Transverse colon (tissue), 4 donors: Measurements from ENCODE around the gene ABCB8. TPM values are rescaled to one million over a fixed set of nuclear protein-coding genes. Genes with fewer than 3 reads are reported as not detected.

Experiments used
- DNase-seq: peaks from one replicate; pipeline ENCODE4 v3.0.0-alpha.2; 2019
- H3K27ac ChIP-seq, 4 donors: fragments of 200-600 bp; sonication (generic); 2 replicates each; pipeline ENCODE4 v1.5.1; 2016 to 2018; ENCODE audit warnings: inconsistent platforms in 4 of 4
- H3K27me3 ChIP-seq: fragments of 200-600 bp; sonication (generic); 2 replicates; pipeline ENCODE4 v1.5.1; 2017; ENCODE audit warnings: inconsistent platforms
- H3K36me3 ChIP-seq, 4 donors: fragments of 200-600 bp; sonication (generic); 2 replicates each; pipeline ENCODE4 v1.5.1; 2017 to 2019; ENCODE audit warnings: inconsistent platforms in 4 of 4
- H3K4me1 ChIP-seq, 4 donors: fragments of 200-600 bp; sonication (generic); 2 replicates each; pipeline ENCODE4 v1.5.1; 2017 to 2020; ENCODE audit warnings: inconsistent platforms in 4 of 4
- H3K4me3 ChIP-seq, 4 donors: fragments of 200-600 bp; sonication (generic); 1 replicate in 1 of 4; 2 replicates in 3 of 4; pipeline versions ENCODE4 v1.5.1 to v1.6.1; 2017 to 2019; ENCODE audit warnings: inconsistent platforms in 4 of 4
- H3K9me3 ChIP-seq, 2 donors: fragments of 200-600 bp; sonication (generic); 2 replicates each; pipeline ENCODE4 v1.5.1; 2017 to 2019; ENCODE audit warnings: inconsistent platforms in 2 of 2
- EP300 ChIP-seq: sonication (generic); formaldehyde crosslinking; IDR thresholded peaks from one replicate; pipeline ENCODE4 v1.6.1; 2017; ENCODE audit warnings: antibody characterized with exemption, low read depth
- POLR2A ChIP-seq: fragments of 450-650 bp; IDR thresholded peaks from one replicate; pipeline ENCODE4 v1.6.1; 2016; ENCODE audit warnings: antibody characterized with exemption, mild to moderate bottlenecking, moderate library complexity
- POLR2AphosphoS5 ChIP-seq, 3 donors: sonication (generic); formaldehyde crosslinking; IDR thresholded peaks; one replicate each; pipeline ENCODE4 v1.6.1; 2016; ENCODE audit warnings: antibody characterized with exemption in 3 of 3
- WGBS, 2 donors: methylation state at CpG; one replicate each; pipeline ENCODE4 v1.1.5; 2018; ENCODE audit warnings: low coverage in 1 of 2; 5-methylcytosine and 5-hydroxymethylcytosine counted together
- in situ Hi-C, 4 donors: fragments of 200-750 bp; cut with MboI; loops; one replicate each; pipeline versions ENCODE4 v1.15.0 to v1.15.1; 2017; ENCODE audit warnings: low sequenced_read_pairs in 3 of 4, low pct_ligation_motif_present in 1 of 4, low pct_unique_long_range_greater_than_20kb in 1 of 4
- intact Hi-C: fragments of 100-400 bp; cut with DNase I; formaldehyde crosslinking; loops from one replicate; pipeline ENCODE4 v1.15.1; 2023; ENCODE audit warnings: low total_unique reads
- total RNA-seq, 4 donors: library from RNA; depleted of rRNA; stranded (reverse); fragments of >200 nt; gene quantifications; one replicate each; pipeline ENCODE4 v1.1.0, GENCODE V29; 2016
- TF ChIP-seq, protein P1 (sequence below), 5 experiments: fragments of 200-600 bp in 3 of 5; fragments of 450-650 bp in 2 of 5; sonication (generic) in 3 of 5; IDR thresholded peaks; 1 replicate in 2 of 5; 2 replicates in 3 of 5; pipeline ENCODE4 v1.5.1; 2016 to 2017; ENCODE audit warnings: antibody characterized with exemption in 5 of 5, inconsistent platforms in 3 of 5, mild to moderate bottlenecking in 2 of 5, moderate library complexity in 1 of 5

The ABCB8 gene
- total RNA-seq, 4 donors from 2014 or later: 33.3 to 76.4 (median 51.4) TPM

DNA sequence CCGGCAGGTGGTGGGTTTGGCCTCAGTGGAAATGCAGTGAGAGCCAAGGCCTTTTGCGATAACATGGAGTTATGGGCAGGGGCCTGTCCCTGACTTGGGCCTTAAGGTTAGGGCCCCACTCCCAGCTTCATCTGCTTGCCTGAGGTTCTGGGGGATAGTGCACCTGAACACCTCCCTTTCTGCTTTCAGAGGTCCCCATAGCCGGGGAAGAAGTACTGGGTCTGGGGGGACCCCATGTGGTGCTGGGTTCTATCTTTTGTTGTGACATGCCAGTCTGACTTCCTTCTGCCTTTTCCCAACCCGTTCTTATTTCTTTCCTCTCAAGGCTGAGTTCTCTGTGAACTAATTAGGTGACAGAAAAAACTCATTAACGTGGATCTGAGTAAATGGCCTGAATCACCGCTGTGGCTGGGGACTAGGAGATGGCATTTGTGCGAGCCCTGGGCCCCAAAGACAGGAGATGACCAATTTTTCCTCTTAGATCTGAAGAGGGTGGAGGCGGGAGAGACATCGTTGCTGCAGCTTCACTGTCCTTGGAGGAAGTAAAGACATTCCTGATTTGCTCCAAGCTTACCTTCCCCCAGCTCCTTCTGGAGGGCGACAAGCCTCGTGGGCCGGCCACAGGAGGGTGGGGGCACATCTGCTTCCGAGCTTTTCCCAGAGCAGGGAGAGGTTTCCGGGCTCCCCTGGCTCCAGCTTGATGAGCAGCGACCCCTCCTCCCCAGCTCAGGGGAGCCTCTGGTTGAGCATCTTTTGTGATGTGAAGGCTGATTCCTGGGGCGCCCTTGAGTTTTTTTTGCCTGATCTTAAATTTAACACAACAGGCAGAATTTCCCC, 60.0 kb downstream of the ABCB8 start:
- no peak for DNase-seq
- Histone ChIP-seq H3K27me3 (no peaks in the 10 kb centered on the region), H3K4me3 (peak overlapping the region; percentile 62 to 75 (median 72)), H3K36me3 (no peaks in the 10 kb centered on the region), H3K9me3 (no peaks in the 10 kb centered on the region), H3K27ac (peak overlapping the region; percentile 86 to 92 (median 92)), H3K4me1 (peaks cover 27 to 57% (median 45%) of the 10 kb centered on the region in 4 donors)
- WGBS, 2 donors: 49% methylated on average over 3 to 16 of the region's 16 CpGs
- in situ Hi-C loops: no loop called here
- intact Hi-C loops: no loop called here
- no peak for TF ChIP-seq EP300
- TF ChIP-seq POLR2A: no peak
- TF ChIP-seq, protein P1, sequence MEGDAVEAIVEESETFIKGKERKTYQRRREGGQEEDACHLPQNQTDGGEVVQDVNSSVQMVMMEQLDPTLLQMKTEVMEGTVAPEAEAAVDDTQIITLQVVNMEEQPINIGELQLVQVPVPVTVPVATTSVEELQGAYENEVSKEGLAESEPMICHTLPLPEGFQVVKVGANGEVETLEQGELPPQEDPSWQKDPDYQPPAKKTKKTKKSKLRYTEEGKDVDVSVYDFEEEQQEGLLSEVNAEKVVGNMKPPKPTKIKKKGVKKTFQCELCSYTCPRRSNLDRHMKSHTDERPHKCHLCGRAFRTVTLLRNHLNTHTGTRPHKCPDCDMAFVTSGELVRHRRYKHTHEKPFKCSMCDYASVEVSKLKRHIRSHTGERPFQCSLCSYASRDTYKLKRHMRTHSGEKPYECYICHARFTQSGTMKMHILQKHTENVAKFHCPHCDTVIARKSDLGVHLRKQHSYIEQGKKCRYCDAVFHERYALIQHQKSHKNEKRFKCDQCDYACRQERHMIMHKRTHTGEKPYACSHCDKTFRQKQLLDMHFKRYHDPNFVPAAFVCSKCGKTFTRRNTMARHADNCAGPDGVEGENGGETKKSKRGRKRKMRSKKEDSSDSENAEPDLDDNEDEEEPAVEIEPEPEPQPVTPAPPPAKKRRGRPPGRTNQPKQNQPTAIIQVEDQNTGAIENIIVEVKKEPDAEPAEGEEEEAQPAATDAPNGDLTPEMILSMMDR (IDR thresholded peaks at IDR 0.05): no peak
- no peak for TF ChIP-seq POLR2AphosphoS5 (IDR thresholded peaks at IDR 0.05)

DNA sequence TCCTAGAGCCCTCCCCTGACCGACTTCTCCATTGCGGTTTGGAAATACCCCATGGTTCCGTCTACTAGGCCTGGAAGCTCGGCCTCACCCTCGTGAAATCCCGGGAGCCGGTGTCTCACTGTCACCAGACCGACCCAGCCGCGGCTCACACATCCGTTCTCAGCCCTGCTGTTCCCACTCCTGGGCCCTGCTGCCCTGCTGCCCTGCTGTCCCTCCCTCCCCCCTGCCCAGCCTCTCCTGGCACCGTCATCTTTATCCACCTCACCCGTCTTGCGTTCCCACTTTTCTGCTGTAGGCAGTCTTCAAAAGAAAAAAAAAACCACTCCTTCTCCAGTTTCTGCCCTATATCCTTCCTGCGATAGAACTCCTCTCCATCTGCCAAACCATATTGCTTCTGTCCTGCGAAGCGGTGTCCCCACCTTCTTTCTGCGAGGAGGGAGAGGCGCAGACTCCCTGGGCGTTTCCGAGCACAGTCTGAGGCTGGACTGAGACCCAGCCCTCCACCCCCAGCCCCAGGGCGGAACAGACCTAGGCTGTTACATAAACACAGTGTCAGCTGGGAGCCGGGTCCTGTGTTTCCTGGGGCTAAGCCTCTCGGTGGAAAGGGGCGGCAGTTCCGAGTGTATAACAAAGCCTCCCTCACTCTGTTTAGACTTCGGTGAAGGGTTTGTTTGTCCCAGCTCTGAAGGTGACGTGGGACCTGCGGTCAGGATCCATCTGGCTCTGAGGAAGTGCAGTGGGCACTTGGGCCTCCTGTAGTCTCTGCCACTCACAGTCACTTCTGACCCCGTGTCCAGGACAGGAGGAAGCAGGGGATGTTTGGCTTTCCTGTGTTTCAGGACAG, 60.8 kb downstream of the ABCB8 start:
- TF ChIP-seq POLR2A (peak; percentile 35), POLR2AphosphoS5 (IDR thresholded peaks at IDR 0.05) (peak in 1 of 3 donors; percentile 31), EP300 (no peak)
- TF ChIP-seq, protein P1 (IDR thresholded peaks at IDR 0.05): no peak
- Histone ChIP-seq H3K36me3 (no peaks in the 10 kb centered on the region), H3K27ac (peak overlapping the region; percentile 86 to 92 (median 92)), H3K4me3 (peak overlapping the region in 3 of 4 donors; percentile 5 to 75 (median 75)), H3K9me3 (no peaks in the 10 kb centered on the region), H3K4me1 (peaks cover 27 to 53% (median 42%) of the 10 kb centered on the region in 4 donors), H3K27me3 (no peaks in the 10 kb centered on the region)
- peak; percentile 62 for DNase-seq
- in situ Hi-C loops (no loop called here), intact Hi-C loops (no loop called here)
- WGBS, 2 donors: 60 to 62% methylated on average over 3 to 30 of the region's 30 CpGs

DNA sequence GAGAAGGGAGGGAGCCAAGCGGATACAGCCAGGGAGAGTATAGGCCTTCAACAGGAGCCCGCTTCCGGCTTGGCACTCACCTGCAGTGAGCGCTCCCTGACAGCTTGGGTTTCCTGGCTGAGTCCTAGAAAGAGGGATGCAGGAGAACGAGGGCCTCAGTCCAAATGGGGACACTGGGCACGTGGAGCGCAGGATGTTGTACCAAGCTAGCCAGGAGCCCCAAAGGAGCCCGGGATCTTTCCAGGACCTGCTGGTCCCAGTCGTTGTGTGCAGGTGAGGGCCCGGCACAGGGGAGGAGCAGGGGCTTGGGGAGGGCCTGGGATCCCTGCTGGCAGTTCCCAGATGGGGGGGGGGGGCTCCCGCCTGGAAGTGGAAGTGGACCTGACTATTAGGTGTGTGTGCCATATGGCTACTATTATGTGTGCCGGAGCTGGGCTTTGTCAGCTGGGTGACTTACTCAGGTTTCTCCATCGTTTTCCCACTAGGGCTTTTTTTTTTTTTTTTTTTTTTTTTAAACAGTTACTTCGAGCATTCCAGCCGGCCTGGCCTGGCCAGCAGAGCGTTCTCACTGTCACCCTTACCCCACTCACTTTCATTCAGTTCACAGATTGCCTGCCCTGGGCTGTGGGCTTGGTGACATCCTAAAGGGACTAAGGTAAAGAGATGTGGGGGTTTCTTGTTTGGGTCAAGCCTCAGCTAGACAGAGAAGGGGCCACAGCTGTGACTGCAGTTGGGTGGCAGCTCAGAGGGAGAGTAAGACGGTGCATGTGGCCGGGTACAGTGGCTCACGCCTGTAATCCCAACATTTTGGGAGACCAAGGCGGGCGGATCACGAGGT, 61.9 kb downstream of the ABCB8 start:
- Histone ChIP-seq H3K27me3 (no peaks in the 10 kb centered on the region), H3K27ac (peak overlapping the region; percentile 86 to 92 (median 92)), H3K36me3 (no peaks in the 10 kb centered on the region), H3K9me3 (no peaks in the 10 kb centered on the region), H3K4me1 (peaks cover 27 to 55% (median 43%) of the 10 kb centered on the region in 4 donors), H3K4me3 (peak overlapping the region in 1 of 4 donors; percentile 75)
- 33 to 77% methylated on average over 8 to 21 of the region's 22 CpGs for WGBS, 2 donors
- TF ChIP-seq, protein P1 (IDR thresholded peaks at IDR 0.05): no peak
- TF ChIP-seq POLR2A (no peak), EP300 (no peak), POLR2AphosphoS5 (IDR thresholded peaks at IDR 0.05) (no peak)
- no peak for DNase-seq
- intact Hi-C loops (loop anchor here (5.0 kb wide), 1 partner anchor 478 kb away; no protein-coding TSS in a partner anchor), in situ Hi-C loops (no loop called here)
